ENCODE results near the gene LAMP2. TPM values are rescaled to one million over a fixed set of nuclear protein-coding genes. Genes with fewer than 3 reads are reported as not detected.
A peak's percentile ranks its signal among the peaks of the same experiment; 100 is the strongest.
"Not testable (repeated sequence)": the region's sequence is repeated elsewhere in the genome, so short reads cannot be mapped to it uniquely, and the experiment has no call there.

The LAMP2 gene
- total RNA-seq, 1 donor from 2014 or later = 32.6 TPM

- ChIA-PET POLR2A (interaction anchor here (1.1 to 1.6 kb wide), 3 partner anchors 11 to 119 kb away, joined by 6 to 16 read pairs (median 9); partner anchors contain the start of genes CUL4B and MCTS1), CTCF (interaction anchor here (0.7 to 2.1 kb wide), 2 partner anchors 11 to 27 kb away, joined by 3 to 4 read pairs; no protein-coding TSS in a partner anchor)
- H3K27me3 Mint-ChIP-seq = no peaks in the 10 kb centered on the region
- no peaks in the 10 kb centered on the region for H3K36me3 Mint-ChIP-seq (ENCODE audit: low read depth)
- peak overlapping the region; percentile 91 for H3K27ac Mint-ChIP-seq
- H3K4me3 Mint-ChIP-seq = peak overlapping the region; percentile 87
- ATAC-seq (ENCODE audit: low read depth) = no peak
- intact Hi-C loops (cut with micrococcal nuclease) = loop anchor here (1.0 to 5.0 kb wide), 2 partner anchors 16 to 147 kb away; partner anchors contain the start of genes C1GALT1C1 and LAMP2
- TF ChIP-seq CTCF (IDR thresholded peaks at IDR 0.05) = no peak
- no peak for DNase-seq
- H3K9me3 Mint-ChIP-seq = no peaks in the 10 kb centered on the region
- peaks cover 14% of the 10 kb centered on the region for H3K4me1 Mint-ChIP-seq
These were observed 16.2 kb upstream of the LAMP2 start for GRCh38 chrX:120485315-120485637.

- H3K27ac Mint-ChIP-seq = no peak overlapping the region
- intact Hi-C loops (cut with micrococcal nuclease) = no loop called here
- CTCF ChIA-PET = interaction anchor here (0.9 kb wide), 1 partner anchor 97 kb away, joined by 3 read pairs; no protein-coding TSS in a partner anchor
These were observed 8.4 kb upstream of the LAMP2 start for GRCh38 chrX:120477453-120477852.

GRCh38 chrX:120476714-120477113, 7.6 kb upstream of the LAMP2 start:
- ATAC-seq (ENCODE audit: low read depth) (no peak), DNase-seq (no peak)
- no peak overlapping the region for H3K27ac Mint-ChIP-seq
- CTCF ChIA-PET = no interaction called here
- no peaks in the 10 kb centered on the region for H3K4me1 Mint-ChIP-seq
- H3K4me3 Mint-ChIP-seq = no peak overlapping the region
- H3K9me3 Mint-ChIP-seq = no peaks in the 10 kb centered on the region
- TF ChIP-seq CTCF (IDR thresholded peaks at IDR 0.05) = no peak
- H3K36me3 Mint-ChIP-seq (ENCODE audit: low read depth) = no peaks in the 10 kb centered on the region
- POLR2A ChIA-PET = no interaction called here
- intact Hi-C loops (cut with micrococcal nuclease) = no loop called here
- H3K27me3 Mint-ChIP-seq = no peaks in the 10 kb centered on the region

More at GRCh38 chrX:120477453-120477852, 8.4 kb upstream of the LAMP2 start:
- ATAC-seq (ENCODE audit: low read depth) = no peak
- DNase-seq = no peak
- H3K4me3 Mint-ChIP-seq = no peak overlapping the region
- TF ChIP-seq CTCF (IDR thresholded peaks at IDR 0.05) = no peak
- no peaks in the 10 kb centered on the region for H3K9me3 Mint-ChIP-seq
- H3K36me3 Mint-ChIP-seq (ENCODE audit: low read depth) = no peaks in the 10 kb centered on the region
- H3K4me1 Mint-ChIP-seq = no peaks in the 10 kb centered on the region
- no peaks in the 10 kb centered on the region for H3K27me3 Mint-ChIP-seq
- POLR2A ChIA-PET = no interaction called here

GRCh38 chrX:120475447-120475846, 6.4 kb upstream of the LAMP2 start:
- not testable (repeated sequence) for H3K27me3 Mint-ChIP-seq

GRCh38 chrX:120474085-120474484, 5.0 kb upstream of the LAMP2 start:
- Mint-ChIP-seq H3K4me1 (peaks cover 4% of the 10 kb centered on the region), H3K36me3 (ENCODE audit: low read depth) (peaks cover under 1% of the 10 kb centered on the region), H3K9me3 (no peaks in the 10 kb centered on the region), H3K27me3 (no peaks in the 10 kb centered on the region), H3K27ac (no peak overlapping the region), H3K4me3 (no peak overlapping the region)
- ChIA-PET POLR2A (no interaction called here), CTCF (no interaction called here)
- ATAC-seq (ENCODE audit: low read depth) (no peak), DNase-seq (no peak)
- intact Hi-C loops (cut with micrococcal nuclease) = no loop called here
- TF ChIP-seq CTCF (IDR thresholded peaks at IDR 0.05) = no peak

More at GRCh38 chrX:120475447-120475846, 6.4 kb upstream of the LAMP2 start:
- H3K4me1 Mint-ChIP-seq; H3K36me3 Mint-ChIP-seq (ENCODE audit: low read depth); POLR2A ChIA-PET; H3K4me3 Mint-ChIP-seq; DNase-seq; H3K9me3 Mint-ChIP-seq; H3K27ac Mint-ChIP-seq: not testable (repeated sequence)
- CTCF ChIA-PET = interaction anchor here (1.0 to 1.6 kb wide), 2 partner anchors 95 to 97 kb away, joined by 3 to 11 read pairs; no protein-coding TSS in a partner anchor
- intact Hi-C loops (cut with micrococcal nuclease) = loop anchor here (1.0 kb wide), 2 partner anchors 95 to 110 kb away; no protein-coding TSS in a partner anchor
- ATAC-seq (ENCODE audit: low read depth) = peak; percentile 37

- ATAC-seq (ENCODE audit: low read depth); H3K9me3 Mint-ChIP-seq; H3K36me3 Mint-ChIP-seq (ENCODE audit: low read depth); DNase-seq; CTCF ChIA-PET; H3K27ac Mint-ChIP-seq; H3K27me3 Mint-ChIP-seq: not testable (repeated sequence)
- POLR2A ChIA-PET = interaction anchor here (1.7 to 1.8 kb wide), 2 partner anchors 12 to 16 kb away, joined by 6 to 8 read pairs; no protein-coding TSS in a partner anchor
- intact Hi-C loops (cut with micrococcal nuclease) = loop anchor here (1.0 to 10.0 kb wide), 6 partner anchors 12 to 325 kb away; partner anchors contain the start of gene ZBTB33
- peaks cover 31% of the 10 kb centered on the region for H3K4me1 Mint-ChIP-seq
- H3K4me3 Mint-ChIP-seq = peak overlapping the region; percentile 65
These were observed 561 bp upstream of the LAMP2 start for GRCh38 chrX:120469657-120470056.
